SK-N-SH treated with all-trans-retinoic acid at 6 μM for 48 hours (cell line): ENCODE data around the gene PDE3A.

Experiments used
- ATAC-seq: fragments of 200-7000 bp; cut with Tn5 transposase; 3 replicates; pipeline ENCODE4 v1.9.1; 2020; ENCODE audit warnings: mild to moderate bottlenecking, moderate library complexity
- ARNTL ChIP-seq: fragments of 450-650 bp; formaldehyde crosslinking; IDR thresholded peaks from 2 replicates; pipeline ENCODE4 v1.5.0; 2020; ENCODE audit warnings: low read depth, mild to moderate bottlenecking, moderate library complexity, borderline replicate concordance
- BACH2 ChIP-seq: fragments of 250-450 bp; sonication (Bioruptor Pico); IDR thresholded peaks from 2 replicates; pipeline ENCODE4 v1.9.0; 2021; ENCODE audit warnings: mild to moderate bottlenecking, borderline replicate concordance
- CREB5 ChIP-seq: fragments of 250-450 bp; sonication (Bioruptor Pico); IDR thresholded peaks from 2 replicates; pipeline ENCODE4 v1.5.1; 2020; ENCODE audit warnings: low read depth, mild to moderate bottlenecking, moderate library complexity
- CSDC2 ChIP-seq: fragments of 250-450 bp; sonication (Bioruptor Pico); IDR thresholded peaks from 2 replicates; pipeline ENCODE4 v1.5.0; 2020; ENCODE audit warnings: mild to moderate bottlenecking, moderate library complexity
- CSRNP3 ChIP-seq: fragments of 250-450 bp; sonication (Bioruptor Pico); IDR thresholded peaks from 2 replicates; pipeline ENCODE4 v1.5.1; 2021; ENCODE audit warnings: mild to moderate bottlenecking, moderate library complexity
- ESRRG ChIP-seq: fragments of 250-450 bp; sonication (Bioruptor Pico); IDR thresholded peaks from 2 replicates; pipeline ENCODE4 v1.6.1; 2021; ENCODE audit warnings: mild to moderate bottlenecking
- GLIS3 ChIP-seq: fragments of 250-450 bp; sonication (Bioruptor Pico); IDR thresholded peaks from 2 replicates; pipeline ENCODE4 v1.5.0; 2020; ENCODE audit warnings: mild to moderate bottlenecking, moderate library complexity
- ISL1 ChIP-seq: fragments of 250-450 bp; sonication (Bioruptor Pico); IDR thresholded peaks from 2 replicates; pipeline ENCODE4 v2.1.2; 2022; ENCODE audit warnings: mild to moderate bottlenecking, moderate library complexity
- PATZ1 ChIP-seq: fragments of 250-450 bp; sonication (Bioruptor Pico); IDR thresholded peaks from 2 replicates; pipeline ENCODE4 v1.8.0; 2020; ENCODE audit warnings: mild to moderate bottlenecking, moderate library complexity, borderline replicate concordance
- POU6F1 ChIP-seq: fragments of 250-450 bp; sonication (Bioruptor Pico); IDR thresholded peaks from 2 replicates; pipeline ENCODE4 v1.8.0; 2021; ENCODE audit warnings: low read depth, mild to moderate bottlenecking, moderate library complexity, borderline replicate concordance
- PPARA ChIP-seq: fragments of 250-450 bp; sonication (Bioruptor Pico); IDR thresholded peaks from 2 replicates; pipeline ENCODE4 v1.5.0; 2020; ENCODE audit warnings: mild to moderate bottlenecking, borderline replicate concordance
- RARB ChIP-seq: fragments of 250-450 bp; sonication (Bioruptor Pico); IDR thresholded peaks from 2 replicates; pipeline ENCODE4 v1.8.0; 2021; ENCODE audit warnings: mild to moderate bottlenecking, moderate library complexity
- SNAI2 ChIP-seq: fragments of 250-450 bp; sonication (Bioruptor Pico); IDR thresholded peaks from 2 replicates; pipeline ENCODE4 v1.5.0; 2020; ENCODE audit warnings: mild to moderate bottlenecking, moderate library complexity
- TCF4 ChIP-seq: fragments of 250-450 bp; sonication (Bioruptor Pico); IDR thresholded peaks from 2 replicates; pipeline ENCODE4 v1.8.0; 2021; ENCODE audit warnings: mild to moderate bottlenecking, moderate library complexity, borderline replicate concordance
- TOX ChIP-seq: fragments of 250-450 bp; sonication (Bioruptor Pico); IDR thresholded peaks from 2 replicates; pipeline ENCODE4 v1.8.0; 2021; ENCODE audit warnings: mild to moderate bottlenecking, moderate library complexity, borderline replicate concordance
- TSHZ2 ChIP-seq: fragments of 250-450 bp; sonication (Bioruptor Pico); IDR thresholded peaks from 2 replicates; pipeline ENCODE4 v1.5.0; 2020; ENCODE audit warnings: mild to moderate bottlenecking, moderate library complexity
- ZC3H10 ChIP-seq: fragments of 250-450 bp; sonication (Bioruptor Pico); IDR thresholded peaks from 2 replicates; pipeline ENCODE4 v1.5.1; 2021; ENCODE audit warnings: mild to moderate bottlenecking, moderate library complexity
- ZFP3 ChIP-seq: fragments of 250-450 bp; sonication (Bioruptor Pico); IDR thresholded peaks from 2 replicates; pipeline ENCODE4 v1.5.0; 2020; ENCODE audit warnings: mild to moderate bottlenecking, moderate library complexity
- ZFP30 ChIP-seq: fragments of 450-650 bp; formaldehyde crosslinking; IDR thresholded peaks from 2 replicates; pipeline ENCODE4 v1.5.0; 2022; ENCODE audit warnings: mild to moderate bottlenecking, moderate library complexity
- ZNF565 ChIP-seq: fragments of 450-650 bp; formaldehyde crosslinking; conservative IDR thresholded peaks from 2 replicates; pipeline ENCODE4 v1.5.0; 2020; ENCODE audit warnings: low read depth, mild to moderate bottlenecking, moderate library complexity
- ZNF70 ChIP-seq: fragments of 450-650 bp; formaldehyde crosslinking; IDR thresholded peaks from 2 replicates; pipeline ENCODE4 v1.5.0; 2020; ENCODE audit warnings: mild to moderate bottlenecking, moderate library complexity
- ZNF8 ChIP-seq: fragments of 450-650 bp; formaldehyde crosslinking; IDR thresholded peaks from 2 replicates; pipeline ENCODE4 v1.5.0; 2020; ENCODE audit warnings: mild to moderate bottlenecking, moderate library complexity

Gene PDE3A

GRCh38 chr12:20590570-20590969, 222.2 kb downstream of the PDE3A start:
- TF ChIP-seq PATZ1 (CRISPR knock-in tag) (no peak), CREB5 (CRISPR knock-in tag) (no peak)
- TF ChIP-seq, all 23 proteins: peak for 0
- no peak for ATAC-seq

GRCh38 chr12:20592556-20592955, 224.2 kb downstream of the PDE3A start:
- TF ChIP-seq ESRRG (CRISPR knock-in tag), result no peak
- ATAC-seq, result no peak

GRCh38 chr12:20593611-20594010, 225.3 kb downstream of the PDE3A start:
- ATAC-seq, result no peak
- TF ChIP-seq ZNF8 (CRISPR knock-in tag) (no peak), ZNF565 (no peak), TCF4 (CRISPR knock-in tag) (no peak), RARB (CRISPR knock-in tag) (no peak), PPARA (CRISPR knock-in tag) (no peak), ISL1 (no peak), CSDC2 (CRISPR knock-in tag) (no peak), TOX (CRISPR knock-in tag) (no peak), ZC3H10 (no peak)

GRCh38 chr12:20596061-20596460, 227.7 kb downstream of the PDE3A start:
- no peak for TF ChIP-seq ZFP3 (CRISPR knock-in tag)
- no peak for TF ChIP-seq TSHZ2 (CRISPR knock-in tag)
- no peak for TF ChIP-seq CREB5 (CRISPR knock-in tag)
- TF ChIP-seq RARB (CRISPR knock-in tag), result no peak
- TF ChIP-seq POU6F1 (CRISPR knock-in tag), result no peak
- TF ChIP-seq PPARA (CRISPR knock-in tag), result no peak
- TF ChIP-seq PATZ1 (CRISPR knock-in tag), result no peak
- TF ChIP-seq ZNF70 (CRISPR knock-in tag), result no peak
- no peak for TF ChIP-seq GLIS3 (CRISPR knock-in tag)
- TF ChIP-seq ESRRG (CRISPR knock-in tag), result no peak
- no peak for TF ChIP-seq ZNF8 (CRISPR knock-in tag)
- TF ChIP-seq TOX (CRISPR knock-in tag), result no peak
- no peak for TF ChIP-seq SNAI2
- no peak for TF ChIP-seq ZNF565
- no peak for TF ChIP-seq CSDC2 (CRISPR knock-in tag)
- no peak for TF ChIP-seq ZFP30 (CRISPR knock-in tag)
- no peak for TF ChIP-seq ISL1
- TF ChIP-seq ARNTL (CRISPR knock-in tag), result no peak
- TF ChIP-seq CSRNP3, result no peak
- TF ChIP-seq BACH2 (CRISPR knock-in tag), result no peak
- no peak for ATAC-seq
